ENCODE measurements around the gene DNTT.

DNA sequence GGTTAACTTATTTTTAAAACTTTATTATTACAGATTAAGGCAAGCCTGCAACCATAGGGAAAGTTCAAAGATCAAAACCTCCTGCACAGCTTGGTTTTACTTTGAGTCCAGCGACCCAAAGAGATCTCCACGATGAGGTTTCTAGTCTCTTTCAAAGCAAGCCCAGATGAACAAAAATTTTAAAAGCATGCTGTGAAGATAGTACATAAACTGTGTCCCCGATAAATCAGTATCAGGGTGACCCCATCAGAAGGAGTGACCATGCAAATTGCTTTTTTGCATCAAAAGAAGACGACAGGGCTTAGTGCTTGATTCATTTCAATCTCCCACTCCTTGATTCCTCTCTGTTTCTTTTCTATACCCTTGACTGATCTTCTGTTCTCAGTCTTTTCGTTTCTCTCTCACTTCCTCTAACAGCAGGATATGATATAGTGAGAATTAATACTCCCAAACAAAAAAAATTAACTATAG, 16.0 kb upstream of the DNTT start:
- TF ChIP-seq, protein P1, sequence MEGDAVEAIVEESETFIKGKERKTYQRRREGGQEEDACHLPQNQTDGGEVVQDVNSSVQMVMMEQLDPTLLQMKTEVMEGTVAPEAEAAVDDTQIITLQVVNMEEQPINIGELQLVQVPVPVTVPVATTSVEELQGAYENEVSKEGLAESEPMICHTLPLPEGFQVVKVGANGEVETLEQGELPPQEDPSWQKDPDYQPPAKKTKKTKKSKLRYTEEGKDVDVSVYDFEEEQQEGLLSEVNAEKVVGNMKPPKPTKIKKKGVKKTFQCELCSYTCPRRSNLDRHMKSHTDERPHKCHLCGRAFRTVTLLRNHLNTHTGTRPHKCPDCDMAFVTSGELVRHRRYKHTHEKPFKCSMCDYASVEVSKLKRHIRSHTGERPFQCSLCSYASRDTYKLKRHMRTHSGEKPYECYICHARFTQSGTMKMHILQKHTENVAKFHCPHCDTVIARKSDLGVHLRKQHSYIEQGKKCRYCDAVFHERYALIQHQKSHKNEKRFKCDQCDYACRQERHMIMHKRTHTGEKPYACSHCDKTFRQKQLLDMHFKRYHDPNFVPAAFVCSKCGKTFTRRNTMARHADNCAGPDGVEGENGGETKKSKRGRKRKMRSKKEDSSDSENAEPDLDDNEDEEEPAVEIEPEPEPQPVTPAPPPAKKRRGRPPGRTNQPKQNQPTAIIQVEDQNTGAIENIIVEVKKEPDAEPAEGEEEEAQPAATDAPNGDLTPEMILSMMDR (IDR thresholded peaks at IDR 0.05), result no peak
- TF ChIP-seq EZH2 (IDR thresholded peaks at IDR 0.05) (no peak), EZH2phosphoT487 (IDR thresholded peaks at IDR 0.05) (no peak)
